ENCODE data around the gene CARD10. TPM values are rescaled to one million over a fixed set of nuclear protein-coding genes. Genes with fewer than 3 reads are reported as not detected.

The CARD10 gene
- total and polyA plus RNA-seq, 4 donors: 7.8 to 14.0 (median 8.4) TPM

- peak overlapping the region; percentile 92 to 98 for H3K27ac ChIP-seq (ENCODE audit: low read depth in 1 of 2, low read length in 2 of 2)
- no peaks in the 10 kb centered on the region for H3K27me3 ChIP-seq (ENCODE audit: control insufficient read depth in 4 of 4, insufficient read depth in 4 of 4, low read length in 3 of 4)
- no peak for DNase-seq (ENCODE audit: low spot score)
- H3K4me1 ChIP-seq (ENCODE audit: control insufficient read depth in 4 of 4, insufficient read depth in 4 of 4, low read length in 3 of 4): peaks cover 25 to 55% (median 45%) of the 10 kb centered on the region in 4 donors
- H3K9ac ChIP-seq (ENCODE audit: low read depth in 1 of 2, low read length in 2 of 2): peak overlapping the region; percentile 42 to 63
- peaks cover 0 to 4% (median 1%) of the 10 kb centered on the region in 4 donors for H3K36me3 ChIP-seq (ENCODE audit: control insufficient read depth in 4 of 4, insufficient read depth in 3 of 4, low read depth in 1 of 4, low read length in 3 of 4)
- TF ChIP-seq GABPA (IDR thresholded peaks at IDR 0.05 in 1 of 2, conservative IDR thresholded peaks at IDR 0.05 in 1 of 2) (peak in 1 of 2 donors; percentile 65), HNF4A (conservative IDR thresholded peaks at IDR 0.05) (peak; percentile 54 to 69), RAD21 (IDR thresholded peaks at IDR 0.05) (no peak), TAF1 (conservative IDR thresholded peaks at IDR 0.05) (no peak), CTCF (IDR thresholded peaks at IDR 0.05; ENCODE audit: low read depth, low read length, missing input control) (no peak), EGR1 (IDR thresholded peaks at IDR 0.05; ENCODE audit: low read depth in 2 of 2) (no peak), ZBTB33 (IDR thresholded peaks at IDR 0.05) (no peak), NR2F2 (IDR thresholded peaks at IDR 0.05) (peak; percentile 45), YY1 (IDR thresholded peaks at IDR 0.05) (peak; percentile 30), MAX (IDR thresholded peaks at IDR 0.05) (no peak), RXRA (IDR thresholded peaks at IDR 0.05) (peak in 1 of 2 donors; percentile 82), REST (IDR thresholded peaks at IDR 0.05) (peak; percentile 86), JUND (IDR thresholded peaks at IDR 0.05) (peak; percentile 37 to 61), SP1 (IDR thresholded peaks at IDR 0.05) (peak; percentile 45), HNF4G (IDR thresholded peaks at IDR 0.05) (no peak), FOXA2 (IDR thresholded peaks at IDR 0.05) (peak; percentile 10), ATF3 (IDR thresholded peaks at IDR 0.05) (no peak), FOXA1 (IDR thresholded peaks at IDR 0.05) (peak; percentile 10)
- H3K9me3 ChIP-seq (ENCODE audit: control insufficient read depth in 4 of 4, low read length in 3 of 4): no peaks in the 10 kb centered on the region
- WGBS: 43% methylated on average over 16 of the region's 16 CpGs
- no peak overlapping the region for H3K4me3 ChIP-seq (ENCODE audit: low read depth in 1 of 3, low read length in 3 of 3)
These were observed 16.7 kb downstream of the CARD10 start for GRCh38 chr22:37502342-37503182.

Data from liver (tissue), 9 donors.